ENCODE measurements around the gene SELENOI.
"Not testable (repeated sequence)": the region's sequence is repeated elsewhere in the genome, so short reads cannot be mapped to it uniquely, and the experiment has no call there.

- TF ChIP-seq EZH2phosphoT487 (IDR thresholded peaks at IDR 0.05; ENCODE audit: unreplicated experiment); EZH2 (IDR thresholded peaks at IDR 0.05; ENCODE audit: low read depth, unreplicated experiment); ZNF114 (CRISPR knock-in tag; IDR thresholded peaks at IDR 0.05); CTCF (conservative IDR thresholded peaks at IDR 0.05; ENCODE audit: low read depth in 2 of 2); CREB1 (CRISPR knock-in tag; IDR thresholded peaks at IDR 0.05; ENCODE audit: low read depth); POLR2AphosphoS5 (IDR thresholded peaks at IDR 0.05; ENCODE audit: low read depth): not testable (repeated sequence)
Measured at GRCh38 chr2:26370909-26371308, 25.0 kb downstream of the SELENOI start.
